GM12872 (cell line): ENCODE measurements around the gene AUTS2.

Source experiments
- TF ChIP-seq, protein P1 (sequence below): IDR thresholded peaks from 3 replicates; pipeline ENCODE4 v1.5.1; 2011; ENCODE audit warnings: low read depth, mild to moderate bottlenecking, low read length, moderate library complexity; ENCODE audit not compliant: insufficient read depth

The AUTS2 gene

DNA sequence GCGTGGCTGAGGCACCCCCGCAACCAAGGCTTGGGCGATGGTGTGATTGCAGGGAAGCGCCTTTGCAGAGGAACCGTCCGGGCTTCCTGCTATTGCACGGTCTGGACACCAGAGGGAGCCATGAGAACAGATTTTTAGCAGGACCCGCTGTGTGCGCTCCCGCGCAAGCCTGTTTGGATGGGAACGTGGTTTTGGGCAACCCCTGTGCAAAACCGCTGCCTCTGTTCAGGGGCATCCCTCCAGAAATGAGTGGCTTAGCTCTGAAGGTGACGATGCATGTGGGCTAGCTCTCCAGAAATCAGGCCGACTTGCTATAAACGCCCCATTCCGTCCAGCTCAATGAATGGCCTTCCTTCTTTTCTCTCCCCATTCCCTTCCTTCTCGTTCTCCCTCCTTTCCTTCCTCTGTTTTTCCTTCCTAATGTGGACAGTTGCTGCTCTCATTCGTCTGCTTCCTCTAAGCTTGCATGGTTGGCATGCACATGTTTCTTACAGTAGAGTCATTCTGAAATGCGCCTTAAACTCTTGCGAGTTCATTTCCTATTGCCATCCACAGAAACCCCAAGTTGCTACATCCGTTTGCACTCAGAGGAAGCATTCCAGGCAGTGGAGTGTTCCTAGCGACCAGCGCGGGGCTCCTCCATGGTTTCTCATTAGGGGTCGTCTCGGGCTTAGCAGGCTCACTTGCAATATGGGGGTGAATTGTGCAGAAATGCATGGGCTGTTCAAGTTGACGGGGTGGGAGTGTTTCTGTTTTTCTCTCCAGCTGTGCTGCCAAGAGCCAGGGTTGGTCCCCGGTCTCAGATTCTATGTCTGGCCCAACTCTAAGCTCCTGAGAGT is 1231.2 kb downstream of the AUTS2 start:
- TF ChIP-seq, protein P1, sequence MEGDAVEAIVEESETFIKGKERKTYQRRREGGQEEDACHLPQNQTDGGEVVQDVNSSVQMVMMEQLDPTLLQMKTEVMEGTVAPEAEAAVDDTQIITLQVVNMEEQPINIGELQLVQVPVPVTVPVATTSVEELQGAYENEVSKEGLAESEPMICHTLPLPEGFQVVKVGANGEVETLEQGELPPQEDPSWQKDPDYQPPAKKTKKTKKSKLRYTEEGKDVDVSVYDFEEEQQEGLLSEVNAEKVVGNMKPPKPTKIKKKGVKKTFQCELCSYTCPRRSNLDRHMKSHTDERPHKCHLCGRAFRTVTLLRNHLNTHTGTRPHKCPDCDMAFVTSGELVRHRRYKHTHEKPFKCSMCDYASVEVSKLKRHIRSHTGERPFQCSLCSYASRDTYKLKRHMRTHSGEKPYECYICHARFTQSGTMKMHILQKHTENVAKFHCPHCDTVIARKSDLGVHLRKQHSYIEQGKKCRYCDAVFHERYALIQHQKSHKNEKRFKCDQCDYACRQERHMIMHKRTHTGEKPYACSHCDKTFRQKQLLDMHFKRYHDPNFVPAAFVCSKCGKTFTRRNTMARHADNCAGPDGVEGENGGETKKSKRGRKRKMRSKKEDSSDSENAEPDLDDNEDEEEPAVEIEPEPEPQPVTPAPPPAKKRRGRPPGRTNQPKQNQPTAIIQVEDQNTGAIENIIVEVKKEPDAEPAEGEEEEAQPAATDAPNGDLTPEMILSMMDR: peak; percentile 98

- TF ChIP-seq, protein P1: no peak
Measured at GRCh38 chr7:70830060-70830395, 1231.8 kb downstream of the AUTS2 start.

- TF ChIP-seq, protein P1: no peak
Measured at GRCh38 chr7:70830426-70830825, 1232.2 kb downstream of the AUTS2 start.

GRCh38 chr7:70833726-70834125 is 1235.5 kb downstream of the AUTS2 start:
- TF ChIP-seq, protein P1: no peak

GRCh38 chr7:70834424-70834823 is 1236.1 kb downstream of the AUTS2 start:
- TF ChIP-seq, protein P1: no peak

DNA sequence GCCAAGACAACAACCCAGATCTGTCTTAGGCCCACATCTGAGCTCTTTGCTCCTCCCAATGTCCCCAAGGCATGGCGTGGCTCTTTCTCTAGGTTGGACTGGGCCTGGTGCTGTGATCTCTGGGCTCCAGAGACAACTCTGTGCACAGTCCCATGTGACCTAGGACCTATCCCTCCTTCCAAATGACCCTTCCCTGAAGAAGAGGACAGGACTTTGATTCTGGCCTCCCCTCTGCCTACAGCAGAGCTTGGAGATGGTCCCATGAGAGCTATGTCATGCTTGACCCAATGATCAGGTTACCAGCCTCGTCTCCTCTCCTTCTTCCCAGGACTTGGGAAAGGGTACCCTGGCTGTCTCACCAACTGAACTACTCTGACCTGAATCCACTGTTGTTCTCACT is 1237.4 kb downstream of the AUTS2 start:
- TF ChIP-seq, protein P1: no peak

GRCh38 chr7:70836279-70836678 is 1238.0 kb downstream of the AUTS2 start:
- TF ChIP-seq, protein P1: no peak
